ENCODE measurements around the gene SLCO2B1.

GRCh38 chr11:75236062-75236461, 85.2 kb downstream of the SLCO2B1 start:
- TF ChIP-seq CTCF (IDR thresholded peaks at IDR 0.05) (no peak), POLR2A (IDR thresholded peaks at IDR 0.05) (no peak)

All from testis (tissue), 2 donors.